BE2C (cell line): ENCODE measurements around the gene PLEKHG2.
"Not testable (repeated sequence)": the region's sequence is repeated elsewhere in the genome, so short reads cannot be mapped to it uniquely, and the experiment has no call there.

ENCODE experiments used
- DNase-seq: peaks from one replicate; pipeline ENCODE4 v3.0.0-alpha.2; 2020
- H3K27me3 ChIP-seq: fragments of 250-450 bp; sonication (Bioruptor Pico); 2 replicates; pipeline ENCODE4 v1.5.1; 2020; ENCODE audit warnings: mild to moderate bottlenecking
- H3K36me3 ChIP-seq: fragments of 250-450 bp; sonication (Bioruptor Pico); 2 replicates; pipeline ENCODE4 v1.5.1; 2020; ENCODE audit warnings: mild to moderate bottlenecking
- H3K4me1 ChIP-seq: fragments of 250-450 bp; sonication (Bioruptor Pico); 2 replicates; pipeline ENCODE4 v1.5.1; 2020
- H3K4me3 ChIP-seq: 2 replicates; pipeline ENCODE4 v1.5.1; 2011; ENCODE audit warnings: low read depth, low read length
- H3K9me3 ChIP-seq: fragments of 250-450 bp; sonication (Bioruptor Pico); 2 replicates; pipeline ENCODE4 v1.5.1; 2020
- CTCF ChIP-seq: IDR thresholded peaks from 2 replicates; pipeline ENCODE4 v1.5.1; 2012; ENCODE audit warnings: mild to moderate bottlenecking, low read depth, low read length

Gene PLEKHG2

GRCh38 chr19:39449116-39449797 lies 36.8 kb downstream of the PLEKHG2 start:
- H3K9me3 ChIP-seq: no peaks in the 10 kb centered on the region
- no peak overlapping the region for H3K4me3 ChIP-seq
- no peaks in the 10 kb centered on the region for H3K27me3 ChIP-seq
- no peak for TF ChIP-seq CTCF
- DNase-seq: no peak
- H3K4me1 ChIP-seq: no peaks in the 10 kb centered on the region
- H3K36me3 ChIP-seq: peaks cover 44% of the 10 kb centered on the region

- not testable (repeated sequence) for H3K9me3 ChIP-seq, H3K4me1 ChIP-seq, H3K27me3 ChIP-seq, H3K4me3 ChIP-seq, DNase-seq
- peaks cover 44% of the 10 kb centered on the region for H3K36me3 ChIP-seq
Measured at GRCh38 chr19:39451257-39451656, 38.8 kb downstream of the PLEKHG2 start.

GRCh38 chr19:39463403-39463802 lies 50.9 kb downstream of the PLEKHG2 start:
- no peak for TF ChIP-seq CTCF
- H3K36me3 ChIP-seq: peaks cover 70% of the 10 kb centered on the region
- no peaks in the 10 kb centered on the region for H3K4me1 ChIP-seq
- H3K27me3 ChIP-seq: no peaks in the 10 kb centered on the region
- no peak overlapping the region for H3K4me3 ChIP-seq
- DNase-seq: no peak
- H3K9me3 ChIP-seq: no peaks in the 10 kb centered on the region

- no peaks in the 10 kb centered on the region for H3K27me3 ChIP-seq
- no peaks in the 10 kb centered on the region for H3K4me1 ChIP-seq
- no peak overlapping the region for H3K4me3 ChIP-seq
- H3K36me3 ChIP-seq: peaks cover 71% of the 10 kb centered on the region
- DNase-seq: no peak
- TF ChIP-seq CTCF: no peak
- H3K9me3 ChIP-seq: no peaks in the 10 kb centered on the region
Measured at GRCh38 chr19:39465956-39466747, 53.7 kb downstream of the PLEKHG2 start.

- H3K36me3 ChIP-seq: peaks cover 82% of the 10 kb centered on the region
Measured at GRCh38 chr19:39467941-39468340, 55.5 kb downstream of the PLEKHG2 start.

GRCh38 chr19:39469036-39469435 lies 56.6 kb downstream of the PLEKHG2 start:
- Histone ChIP-seq H3K36me3 (peaks cover 91% of the 10 kb centered on the region), H3K4me1 (no peaks in the 10 kb centered on the region), H3K27me3 (no peaks in the 10 kb centered on the region), H3K4me3 (no peak overlapping the region), H3K9me3 (no peaks in the 10 kb centered on the region)
- TF ChIP-seq CTCF: no peak
- no peak for DNase-seq

More at GRCh38 chr19:39467941-39468340, 55.5 kb downstream of the PLEKHG2 start:
- H3K9me3 ChIP-seq: no peaks in the 10 kb centered on the region
- H3K4me1 ChIP-seq: no peaks in the 10 kb centered on the region
- no peak for DNase-seq
- H3K27me3 ChIP-seq: no peaks in the 10 kb centered on the region
- TF ChIP-seq CTCF: no peak
- H3K4me3 ChIP-seq: no peak overlapping the region
